ENCODE data around the gene PITX1. TPM values are rescaled to one million over a fixed set of nuclear protein-coding genes. Genes with fewer than 3 reads are reported as not detected.

PITX1 gene
- total RNA-seq, 2 donors from 2014 or later = 7.8 to 9.9 TPM

DNA sequence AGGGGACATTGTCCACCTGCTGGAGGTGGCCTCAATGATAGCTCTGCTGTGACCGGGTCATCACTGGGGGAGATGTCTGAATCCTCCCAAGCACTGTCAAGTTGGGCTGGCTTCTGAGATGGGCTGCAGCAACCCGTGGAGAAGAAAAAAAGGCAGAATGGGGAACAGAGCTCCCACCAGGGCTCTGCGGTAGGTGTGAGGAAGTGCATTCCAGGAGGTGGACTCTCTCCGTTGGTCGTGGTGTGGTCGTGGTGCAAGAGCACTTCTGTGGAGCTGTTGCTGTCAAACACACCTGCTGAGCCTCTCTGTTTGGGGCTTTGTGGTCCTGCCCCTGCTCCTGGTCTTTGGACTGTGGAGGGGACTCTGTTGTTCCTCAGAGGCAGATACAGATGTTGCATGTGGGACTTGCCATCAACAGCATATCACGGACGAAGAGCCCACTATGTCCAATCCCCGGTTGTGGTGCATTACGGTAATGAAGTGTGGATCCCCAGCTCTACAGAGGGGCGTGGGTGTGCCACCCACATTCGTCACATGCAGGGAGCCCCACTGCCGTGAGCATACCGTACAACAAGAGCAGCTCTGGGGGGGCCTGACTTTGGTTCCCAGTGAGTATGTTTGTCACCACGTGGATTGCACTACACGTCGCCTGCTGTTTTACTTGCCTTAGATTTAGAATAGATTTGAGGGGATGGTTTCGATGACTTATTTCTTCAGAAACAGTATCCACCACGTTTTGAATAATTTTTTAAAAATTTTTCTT is 36.0 kb upstream of the PITX1 start:
- Histone ChIP-seq H3K4me3 (no peak overlapping the region), H3K36me3 (no peaks in the 10 kb centered on the region), H3K27ac (no peak overlapping the region), H3K9ac (ENCODE audit: low read depth in 2 of 2, low read length in 2 of 2) (no peak overlapping the region), H3K4me1 (no peaks in the 10 kb centered on the region), H3K9me3 (no peaks in the 10 kb centered on the region), H3K27me3 (no peaks in the 10 kb centered on the region)
- intact Hi-C loops (cut with DNase I) = no loop called here
- no peak for DNase-seq
- TF ChIP-seq, protein P1, sequence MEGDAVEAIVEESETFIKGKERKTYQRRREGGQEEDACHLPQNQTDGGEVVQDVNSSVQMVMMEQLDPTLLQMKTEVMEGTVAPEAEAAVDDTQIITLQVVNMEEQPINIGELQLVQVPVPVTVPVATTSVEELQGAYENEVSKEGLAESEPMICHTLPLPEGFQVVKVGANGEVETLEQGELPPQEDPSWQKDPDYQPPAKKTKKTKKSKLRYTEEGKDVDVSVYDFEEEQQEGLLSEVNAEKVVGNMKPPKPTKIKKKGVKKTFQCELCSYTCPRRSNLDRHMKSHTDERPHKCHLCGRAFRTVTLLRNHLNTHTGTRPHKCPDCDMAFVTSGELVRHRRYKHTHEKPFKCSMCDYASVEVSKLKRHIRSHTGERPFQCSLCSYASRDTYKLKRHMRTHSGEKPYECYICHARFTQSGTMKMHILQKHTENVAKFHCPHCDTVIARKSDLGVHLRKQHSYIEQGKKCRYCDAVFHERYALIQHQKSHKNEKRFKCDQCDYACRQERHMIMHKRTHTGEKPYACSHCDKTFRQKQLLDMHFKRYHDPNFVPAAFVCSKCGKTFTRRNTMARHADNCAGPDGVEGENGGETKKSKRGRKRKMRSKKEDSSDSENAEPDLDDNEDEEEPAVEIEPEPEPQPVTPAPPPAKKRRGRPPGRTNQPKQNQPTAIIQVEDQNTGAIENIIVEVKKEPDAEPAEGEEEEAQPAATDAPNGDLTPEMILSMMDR (IDR thresholded peaks at IDR 0.05) = no peak

DNA sequence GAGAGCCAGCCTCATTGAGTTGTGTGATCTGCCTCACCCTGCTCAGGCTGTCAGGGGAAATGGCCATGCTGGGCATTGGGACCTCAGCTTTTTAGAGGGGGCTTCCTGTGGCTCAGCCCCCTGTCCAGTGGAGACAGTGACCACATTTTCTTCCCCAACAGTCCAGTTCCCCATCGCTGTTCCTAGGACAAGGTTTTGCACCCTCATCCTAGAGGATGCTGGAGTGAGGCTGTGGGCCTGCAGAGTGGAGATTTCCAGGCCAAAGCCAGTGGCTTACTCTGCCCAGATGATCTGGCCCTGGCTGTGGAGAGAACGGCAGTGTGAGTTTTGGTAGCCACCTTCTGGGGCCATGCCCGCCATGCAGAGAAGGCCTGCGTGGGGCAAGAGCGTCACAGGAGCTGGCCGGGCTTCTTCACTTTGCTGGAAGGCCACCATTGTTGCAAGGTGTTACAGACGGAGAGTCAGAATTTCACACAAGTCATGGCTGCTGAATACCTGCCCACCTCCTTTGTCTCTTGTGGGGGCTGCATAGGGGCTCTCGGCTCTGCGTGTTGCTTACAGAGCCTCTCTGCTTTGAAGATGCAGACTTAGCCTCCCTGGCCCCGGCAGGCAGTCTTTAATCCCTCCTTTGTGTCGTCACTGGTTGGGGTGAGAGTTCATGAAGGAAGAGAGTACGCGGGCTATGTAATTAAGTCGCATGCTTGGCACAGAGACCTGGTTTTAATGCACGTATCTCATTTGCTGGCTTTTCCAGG is 35.2 kb upstream of the PITX1 start:
- Histone ChIP-seq H3K9me3 (no peaks in the 10 kb centered on the region), H3K9ac (ENCODE audit: low read depth in 2 of 2, low read length in 2 of 2) (no peak overlapping the region), H3K4me1 (no peaks in the 10 kb centered on the region), H3K4me3 (no peak overlapping the region), H3K27me3 (no peaks in the 10 kb centered on the region), H3K36me3 (no peaks in the 10 kb centered on the region), H3K27ac (no peak overlapping the region)
- no peak for DNase-seq
- intact Hi-C loops (cut with DNase I) = no loop called here
- TF ChIP-seq, protein P1 (IDR thresholded peaks at IDR 0.05) = no peak

DNA sequence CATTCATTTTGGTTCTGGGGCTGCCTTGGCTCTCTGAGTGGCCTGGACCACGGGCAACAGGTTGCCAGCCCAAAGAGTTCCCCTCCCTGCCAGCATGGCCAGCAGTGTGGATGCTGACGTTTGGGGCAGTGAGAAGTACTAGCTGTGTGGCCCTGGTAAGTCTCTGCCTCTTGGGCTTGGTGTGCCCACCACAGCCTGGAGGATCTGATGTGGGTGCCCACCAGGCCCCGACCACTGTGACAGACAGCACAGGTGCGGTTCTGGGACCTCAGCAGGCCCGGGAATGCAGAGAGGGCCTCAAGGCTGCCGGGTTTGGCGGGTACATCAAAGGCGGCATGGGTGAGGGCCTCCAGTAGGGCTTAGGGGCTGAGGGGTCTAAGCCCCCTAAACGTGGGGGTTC is 33.6 kb upstream of the PITX1 start:
- Histone ChIP-seq H3K9ac (ENCODE audit: low read depth in 2 of 2, low read length in 2 of 2) (no peak overlapping the region), H3K27me3 (no peaks in the 10 kb centered on the region), H3K4me1 (no peaks in the 10 kb centered on the region), H3K27ac (no peak overlapping the region), H3K9me3 (no peaks in the 10 kb centered on the region), H3K4me3 (no peak overlapping the region), H3K36me3 (no peaks in the 10 kb centered on the region)
- intact Hi-C loops (cut with DNase I) = no loop called here
- TF ChIP-seq, protein P1 (IDR thresholded peaks at IDR 0.05) = no peak
- DNase-seq = no peak

DNA sequence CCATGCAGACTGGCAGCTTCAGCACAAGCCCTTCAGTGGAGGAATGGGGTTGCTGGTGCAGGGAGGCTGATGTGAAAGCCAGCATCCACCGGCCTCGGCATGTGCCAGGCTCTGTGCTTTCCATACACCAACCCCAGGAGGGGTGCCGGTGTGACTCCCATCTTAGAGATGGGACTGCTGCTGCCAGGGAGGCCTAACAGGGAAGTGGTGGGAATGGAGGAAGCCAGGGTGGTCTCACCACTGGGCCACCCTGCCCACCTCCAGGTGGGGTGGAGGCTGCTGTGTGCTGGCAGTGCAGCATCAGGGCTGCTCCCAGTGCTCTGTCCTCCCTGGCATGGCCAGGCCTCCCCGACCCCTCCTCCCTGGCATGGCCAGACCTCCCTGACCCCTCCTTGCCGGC is 32.8 kb upstream of the PITX1 start:
- TF ChIP-seq, protein P1 (IDR thresholded peaks at IDR 0.05) = no peak
- Histone ChIP-seq H3K9me3 (no peaks in the 10 kb centered on the region), H3K27ac (no peak overlapping the region), H3K4me3 (no peak overlapping the region), H3K4me1 (no peaks in the 10 kb centered on the region), H3K36me3 (no peaks in the 10 kb centered on the region), H3K27me3 (no peaks in the 10 kb centered on the region), H3K9ac (ENCODE audit: low read depth in 2 of 2, low read length in 2 of 2) (no peak overlapping the region)
- no peak for DNase-seq
- intact Hi-C loops (cut with DNase I) = no loop called here

DNA sequence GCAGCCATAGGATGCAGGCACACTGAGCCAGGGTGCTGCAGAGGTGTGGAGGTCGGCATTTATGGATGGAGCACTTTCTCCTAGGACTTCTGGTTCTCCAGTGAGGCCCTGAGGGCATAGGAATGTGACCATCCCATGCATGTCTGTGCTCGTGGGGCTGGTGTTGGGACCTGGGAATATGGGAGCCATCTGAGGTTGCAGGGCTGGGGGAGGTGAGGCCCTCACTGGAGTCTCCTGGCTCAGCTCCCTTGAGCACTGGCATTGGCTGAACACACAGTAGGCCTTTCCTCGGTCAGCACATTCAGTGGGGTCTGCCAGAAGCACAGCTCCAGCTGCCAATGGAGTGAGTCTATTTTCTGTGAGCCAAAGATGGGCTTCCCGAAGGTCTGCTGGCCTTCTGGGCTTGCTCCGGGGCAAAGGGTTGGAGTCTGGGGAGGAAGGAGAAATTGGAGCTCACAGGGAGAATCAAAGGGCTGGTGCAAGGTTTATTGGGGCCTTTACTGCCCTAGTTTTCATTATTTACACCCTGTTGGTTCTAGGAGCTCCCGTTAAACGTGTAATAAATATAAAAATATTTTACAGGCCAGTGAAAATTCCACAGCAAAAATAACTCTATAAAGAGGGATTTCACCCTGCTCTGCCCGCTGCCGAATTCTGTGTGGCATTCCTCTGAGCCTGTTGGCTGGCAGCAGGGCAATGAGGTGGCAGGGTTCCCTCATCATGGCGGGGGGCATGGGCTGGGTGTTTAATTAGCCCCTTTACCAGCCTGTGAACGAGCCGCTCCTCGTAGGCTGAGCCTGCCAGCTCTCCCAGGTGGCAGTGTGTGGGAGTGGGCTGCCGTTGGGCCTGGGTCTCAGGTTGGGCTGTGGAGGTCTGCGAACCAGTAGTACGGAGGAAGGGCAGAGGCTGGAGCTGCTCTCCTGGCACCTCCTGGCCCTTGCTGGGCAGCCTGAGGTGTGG is 31.6 kb upstream of the PITX1 start:
- intact Hi-C loops (cut with DNase I) = no loop called here
- H3K4me1 ChIP-seq = no peaks in the 10 kb centered on the region

More for the DNA sequence above, 31.6 kb upstream of the PITX1 start:
- Histone ChIP-seq H3K9ac (ENCODE audit: low read depth in 2 of 2, low read length in 2 of 2) (no peak overlapping the region), H3K27ac (no peak overlapping the region), H3K36me3 (no peaks in the 10 kb centered on the region), H3K4me3 (no peak overlapping the region), H3K9me3 (no peaks in the 10 kb centered on the region), H3K27me3 (no peaks in the 10 kb centered on the region)
- no peak for DNase-seq
- TF ChIP-seq, protein P1 (IDR thresholded peaks at IDR 0.05) = no peak

All from colonic mucosa (tissue), 4 donors.